HG03457 (cell line): ENCODE results near the gene PACC1.

Experiments
- ATAC-seq: cut with Tn5 transposase; IDR thresholded peaks from one replicate; pipeline ENCODE4 v1.9.1; 2021; ENCODE audit warnings: moderate number of reproducible peaks; ENCODE audit not compliant: unreplicated experiment

PACC1 gene

GRCh38 chr1:212414328-212415106, at the start of gene PACC1:
TSS of gene PACC1 (minus strand) at chr1:212414886. CDS start at chr1:212414757, 129 bp downstream.
- ATAC-seq = peak; percentile 97

- ATAC-seq = no peak
These were observed 49.0 kb upstream of the PACC1 start for GRCh38 chr1:212463565-212464285.

- ATAC-seq = no peak
These were observed 47.4 kb upstream of the PACC1 start for GRCh38 chr1:212461916-212462660.

- no peak for ATAC-seq
These were observed 45.7 kb upstream of the PACC1 start for GRCh38 chr1:212460376-212460775.

GRCh38 chr1:212459656-212460055, 45.0 kb upstream of the PACC1 start:
- ATAC-seq = no peak

- ATAC-seq = no peak
These were observed 44.1 kb upstream of the PACC1 start for GRCh38 chr1:212458817-212459216.

GRCh38 chr1:212457740-212458338, 43.2 kb upstream of the PACC1 start:
- no peak for ATAC-seq

- no peak for ATAC-seq
These were observed 41.3 kb upstream of the PACC1 start for GRCh38 chr1:212455803-212456528.

- ATAC-seq = no peak
These were observed 40.7 kb upstream of the PACC1 start for GRCh38 chr1:212455401-212455800.

- ATAC-seq = no peak
These were observed 40.1 kb upstream of the PACC1 start for GRCh38 chr1:212454741-212455140.

GRCh38 chr1:212453156-212453857, 38.6 kb upstream of the PACC1 start:
- ATAC-seq = no peak

- no peak for ATAC-seq
These were observed 37.9 kb upstream of the PACC1 start for GRCh38 chr1:212452323-212453155.

GRCh38 chr1:212451416-212452322, 37.0 kb upstream of the PACC1 start:
- no peak for ATAC-seq

GRCh38 chr1:212450331-212450881, 35.7 kb upstream of the PACC1 start:
- no peak for ATAC-seq

- no peak for ATAC-seq
These were observed 32.8 kb upstream of the PACC1 start for GRCh38 chr1:212447478-212447877.

- ATAC-seq = no peak
These were observed 31.6 kb upstream of the PACC1 start for GRCh38 chr1:212446333-212446732.

- ATAC-seq = no peak
These were observed 27.7 kb upstream of the PACC1 start for GRCh38 chr1:212442408-212442807.

GRCh38 chr1:212440419-212440818, 25.7 kb upstream of the PACC1 start:
- ATAC-seq = no peak
